HG03060 (cell line): Measurements from ENCODE around the gene PPP1R36.
A peak's percentile ranks its signal among the peaks of the same experiment; 100 is the strongest.
"Not testable (repeated sequence)": the region's sequence is repeated elsewhere in the genome, so short reads cannot be mapped to it uniquely, and the experiment has no call there.

Source experiments
- ATAC-seq: cut with Tn5 transposase; IDR thresholded peaks from one replicate; pipeline ENCODE4 v1.9.1; 2021; ENCODE audit warnings: low read depth, moderate number of reproducible peaks; ENCODE audit not compliant: unreplicated experiment

PPP1R36 gene

DNA sequence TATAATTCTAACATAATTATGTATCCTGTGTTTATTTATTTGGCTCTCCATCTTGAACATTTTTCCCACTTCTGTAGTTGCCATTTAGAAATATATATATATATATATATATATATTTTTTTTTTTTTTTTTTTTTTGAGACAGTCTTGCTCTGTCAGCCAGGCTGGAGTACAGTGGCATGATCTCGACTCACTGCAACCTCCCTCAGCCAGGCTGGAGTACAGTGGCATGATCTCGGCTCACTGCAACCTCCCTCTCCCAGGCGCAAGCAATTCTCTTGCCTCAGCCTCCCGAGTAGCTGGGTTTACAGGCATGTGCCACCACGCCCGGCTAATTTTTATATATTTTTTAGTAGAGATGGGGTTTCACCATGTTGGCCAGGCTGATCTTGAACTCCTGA lies 32.1 kb upstream of the PPP1R36 start:
- not testable (repeated sequence) for ATAC-seq

- no peak for ATAC-seq
Measured at GRCh38 chr14:64518229-64518628, 31.5 kb upstream of the PPP1R36 start.

- ATAC-seq = no peak
Measured at GRCh38 chr14:64520699-64521098, 29.1 kb upstream of the PPP1R36 start.

- no peak for ATAC-seq
Measured at GRCh38 chr14:64522591-64523355, 27.0 kb upstream of the PPP1R36 start.

DNA sequence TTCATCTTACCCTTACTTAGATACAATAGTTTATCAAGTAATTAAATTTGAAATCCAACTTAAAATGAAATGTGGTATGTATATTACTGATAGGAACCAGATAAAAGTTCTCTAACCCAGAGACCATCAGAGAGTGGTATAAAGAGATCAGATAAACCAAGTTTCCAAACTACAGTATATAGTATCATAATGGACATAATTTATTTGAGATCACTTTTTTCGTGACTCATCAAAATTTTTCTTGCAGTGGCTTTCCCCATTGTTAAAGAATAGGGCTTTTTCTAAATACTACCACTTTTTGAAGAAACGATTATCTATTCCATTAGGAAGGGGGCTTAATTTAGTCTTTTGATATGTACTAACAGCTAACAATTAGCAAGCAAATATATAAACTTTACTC lies 24.4 kb upstream of the PPP1R36 start:
- ATAC-seq = no peak

- no peak for ATAC-seq
Measured at GRCh38 chr14:64531567-64531966, 18.2 kb upstream of the PPP1R36 start.

DNA sequence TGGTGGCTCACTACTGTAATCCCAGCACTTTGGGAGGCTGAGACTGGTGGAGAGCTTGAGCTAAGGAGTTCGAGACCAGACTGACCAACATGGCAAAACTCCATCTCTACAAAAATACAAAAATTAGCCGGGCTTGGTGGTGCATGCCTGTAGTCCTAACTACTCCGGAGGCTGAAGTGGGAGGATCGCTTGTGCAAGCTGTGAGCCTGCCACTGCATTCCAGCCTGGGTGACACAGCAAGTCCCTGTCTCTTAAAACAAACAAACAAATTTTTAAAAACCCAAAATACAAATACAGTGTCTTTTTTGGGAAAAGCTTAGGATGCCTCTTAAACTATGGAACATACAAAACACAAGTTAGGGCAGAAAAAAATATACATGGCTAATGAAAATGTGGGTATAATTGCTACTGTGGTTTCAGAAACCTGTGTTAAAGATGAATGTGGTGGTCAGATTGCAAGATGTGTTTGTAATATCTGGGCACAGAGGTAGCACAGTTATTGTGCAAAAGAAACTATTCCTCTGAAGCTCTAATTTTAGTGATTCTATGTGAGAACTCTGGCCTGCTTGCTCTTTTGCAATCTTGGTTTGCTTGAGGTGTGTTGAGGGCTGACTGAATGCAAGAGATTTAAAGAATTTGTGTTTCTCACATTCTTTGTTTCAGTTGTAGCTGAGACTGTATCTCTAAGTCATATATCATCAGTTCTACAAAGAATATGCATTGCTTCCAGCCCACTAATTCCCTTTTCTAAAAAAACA lies 13.1 kb upstream of the PPP1R36 start:
- ATAC-seq = no peak

DNA sequence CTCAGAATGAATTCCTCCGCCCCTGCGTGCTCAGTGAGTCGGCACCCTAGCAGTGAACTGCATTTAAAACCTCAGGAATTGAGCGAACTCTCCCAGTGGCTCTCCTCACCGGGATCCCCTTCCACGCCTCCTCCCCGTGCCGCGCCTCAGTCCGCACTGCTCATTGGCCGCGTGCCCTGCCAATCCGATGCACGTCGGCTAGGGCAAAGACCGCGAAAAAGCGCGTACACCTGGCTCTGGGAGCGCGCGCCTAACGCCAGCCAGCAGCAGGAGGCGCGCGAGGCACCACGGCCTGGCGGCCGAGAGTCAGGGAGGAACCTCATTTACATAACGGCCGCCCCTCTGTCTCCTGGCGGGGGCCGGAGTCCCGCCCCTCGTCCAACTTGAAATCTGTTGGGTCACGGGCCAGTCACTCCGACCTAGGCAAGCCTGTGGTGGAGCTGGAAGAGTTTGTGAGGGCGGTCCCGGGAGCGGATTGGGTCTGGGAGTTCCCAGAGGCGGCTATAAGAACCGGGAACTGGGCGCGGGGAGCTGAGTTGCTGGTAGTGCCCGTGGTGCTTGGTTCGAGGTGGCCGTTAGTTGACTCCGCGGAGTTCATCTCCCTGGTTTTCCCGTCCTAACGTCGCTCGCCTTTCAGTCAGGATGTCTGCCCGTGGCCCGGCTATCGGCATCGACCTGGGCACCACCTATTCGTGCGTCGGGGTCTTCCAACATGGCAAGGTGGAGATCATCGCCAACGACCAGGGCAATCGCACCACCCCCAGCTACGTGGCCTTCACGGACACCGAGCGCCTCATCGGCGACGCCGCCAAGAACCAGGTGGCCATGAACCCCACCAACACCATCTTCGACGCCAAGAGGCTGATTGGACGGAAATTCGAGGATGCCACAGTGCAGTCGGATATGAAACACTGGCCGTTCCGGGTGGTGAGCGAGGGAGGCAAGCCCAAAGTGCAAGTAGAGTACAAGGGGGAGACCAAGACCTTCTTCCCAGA lies 9.3 kb upstream of the PPP1R36 start, which contains the start of gene HSPA2:
Gene HSPA2 (plus strand): TSS at position 534 of the 995 bp plus-strand sequence. CDS start 109 bp downstream, at position 643.
- ATAC-seq = peak; percentile 87

- ATAC-seq = no peak
Measured at GRCh38 chr14:64541261-64541971, 8.3 kb upstream of the PPP1R36 start.

- no peak for ATAC-seq
Measured at GRCh38 chr14:64541972-64542835, 7.6 kb upstream of the PPP1R36 start.

DNA sequence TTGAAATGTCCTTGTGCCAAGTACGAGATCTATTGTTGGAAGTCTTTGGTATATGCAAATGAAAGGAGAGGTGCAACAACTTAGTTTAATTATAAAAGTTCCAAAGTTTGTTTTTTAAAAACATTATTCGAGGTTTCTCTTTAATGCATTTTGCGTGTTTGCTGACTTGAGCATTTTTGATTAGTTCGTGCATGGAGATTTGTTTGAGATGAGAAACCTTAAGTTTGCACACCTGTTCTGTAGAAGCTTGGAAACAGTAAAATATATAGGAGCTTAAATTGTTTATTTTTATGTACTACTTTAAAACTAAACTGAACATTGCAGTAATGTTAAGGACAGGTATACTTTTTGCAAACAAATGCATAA lies 6.9 kb upstream of the PPP1R36 start:
- ATAC-seq = no peak

DNA sequence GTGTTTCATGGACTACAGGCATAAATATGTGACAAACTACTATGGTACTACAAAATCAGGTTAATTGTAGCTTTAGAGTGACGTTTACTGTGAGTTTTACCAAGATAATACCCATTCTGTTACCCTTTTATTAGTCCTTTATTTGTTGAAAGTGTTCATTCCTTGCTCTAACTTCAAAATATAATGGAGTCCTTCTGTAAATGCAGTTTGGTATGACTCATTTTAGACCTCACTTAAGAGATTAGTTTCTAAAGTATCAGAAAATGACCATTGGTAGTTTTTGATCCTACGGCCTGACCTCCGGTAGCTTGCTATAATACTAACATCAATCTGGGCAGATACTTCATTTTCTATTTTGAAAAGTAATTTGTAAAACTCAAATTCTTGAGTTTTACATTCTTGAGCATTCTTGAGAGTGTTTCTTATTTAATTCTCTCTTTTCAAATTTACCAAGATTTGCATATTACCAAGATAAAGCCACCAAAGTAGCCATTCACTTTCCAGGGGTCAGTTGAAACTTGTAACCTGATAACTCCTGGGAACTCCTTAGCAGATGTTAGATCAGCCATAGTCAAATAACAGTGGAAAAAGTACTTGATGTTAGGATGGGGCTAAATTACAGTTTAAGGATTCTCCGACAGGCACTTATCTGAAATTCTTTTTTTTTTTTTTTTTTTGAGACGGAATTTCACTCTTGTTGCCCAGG lies 5.0 kb upstream of the PPP1R36 start:
- ATAC-seq = no peak

DNA sequence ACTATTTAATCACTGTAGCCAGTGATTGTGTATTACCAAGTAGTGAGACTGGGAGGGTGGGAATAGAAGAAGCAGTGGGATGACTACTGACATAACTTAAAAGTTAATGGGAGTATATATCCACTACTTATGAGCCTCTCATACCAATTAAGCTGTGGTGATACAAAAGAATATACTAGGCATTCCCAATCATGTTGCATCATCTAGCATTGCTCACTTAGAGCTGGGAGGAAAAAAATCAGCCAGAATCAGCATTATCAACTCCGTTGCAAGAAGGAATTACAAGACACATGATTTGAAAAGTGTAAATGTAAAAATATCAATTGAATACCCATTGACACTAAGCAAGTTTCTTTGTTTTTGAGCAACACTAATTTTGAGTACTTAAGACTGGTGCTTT lies 745 bp upstream of the PPP1R36 start:
- no peak for ATAC-seq

- ATAC-seq = no peak
Measured at GRCh38 chr14:64550621-64551333, 1.0 kb downstream of the PPP1R36 start.

GRCh38 chr14:64554556-64554955 lies 4.8 kb downstream of the PPP1R36 start:
- no peak for ATAC-seq

- ATAC-seq = no peak
Measured at GRCh38 chr14:64556526-64556925, 6.8 kb downstream of the PPP1R36 start.

DNA sequence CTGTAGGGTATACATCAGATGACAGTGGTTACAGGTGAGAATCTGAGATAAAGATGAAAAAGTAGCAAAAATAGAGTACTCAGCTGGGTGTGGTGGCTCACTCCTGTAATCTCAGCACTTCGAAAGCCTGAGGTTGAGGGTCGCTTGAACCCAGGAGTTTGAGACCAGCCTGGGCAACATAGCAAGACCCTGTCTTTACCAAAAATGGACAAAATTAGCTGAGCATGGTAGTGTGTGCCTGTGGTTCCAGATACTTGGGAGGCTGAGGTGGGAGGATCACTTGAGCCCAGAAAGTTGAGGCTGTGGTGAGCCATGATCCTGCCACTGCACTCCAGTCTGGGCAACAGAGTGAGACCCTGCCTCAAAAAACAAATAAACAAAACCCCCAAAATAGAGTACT lies 8.5 kb downstream of the PPP1R36 start:
- not testable (repeated sequence) for ATAC-seq

DNA sequence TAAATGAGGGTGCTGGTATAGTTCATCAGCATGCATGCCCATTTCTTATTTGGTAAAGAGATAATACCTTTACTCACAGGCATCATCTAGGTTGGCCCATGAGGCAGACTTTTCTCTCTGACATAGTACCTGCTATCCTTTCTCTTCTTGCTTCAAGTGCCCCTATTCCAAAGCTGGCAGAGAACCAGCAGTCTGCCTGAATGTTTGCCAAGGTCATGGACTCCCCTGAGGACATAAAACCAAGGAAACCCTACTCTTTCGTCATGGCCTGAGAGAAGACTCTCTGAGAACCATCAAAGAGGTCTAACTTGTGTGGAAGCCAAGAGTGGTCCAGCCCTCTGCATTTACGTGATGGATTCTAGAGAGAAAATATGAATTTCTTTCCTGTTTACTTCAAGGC lies 11.9 kb downstream of the PPP1R36 start:
- ATAC-seq = no peak
